Measurements from ENCODE around the gene RBBP5. TPM values are rescaled to one million over a fixed set of nuclear protein-coding genes. Genes with fewer than 3 reads are reported as not detected.

Gene RBBP5
- total RNA-seq, 1 experiment from 2014 or later, result 17.3 TPM

DNA sequence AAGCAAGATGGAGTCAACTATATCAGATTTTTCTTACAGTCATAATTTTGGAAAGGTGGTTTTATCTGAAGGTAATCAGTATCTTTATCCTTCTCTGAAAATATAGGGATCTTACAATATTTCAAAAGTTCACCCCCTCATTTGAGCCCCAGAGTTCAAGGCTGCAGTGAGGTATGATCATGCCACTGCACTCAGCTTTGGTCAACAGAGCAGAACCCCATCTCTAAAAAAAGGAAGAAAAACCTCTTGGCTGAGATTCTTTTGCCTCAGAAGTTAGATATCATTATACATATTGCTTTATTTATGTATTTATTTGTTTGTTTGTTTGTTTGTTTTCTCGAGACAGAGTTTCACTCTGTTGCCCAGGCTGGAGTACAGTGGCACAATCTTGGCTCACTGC, 11.5 kb upstream of the RBBP5 start:
- H3K36me3 Mint-ChIP-seq (ENCODE audit: insufficient read depth in 1 of 3, low read depth in 3 of 3), result peaks cover 0 to 5% (median 0%) of the 10 kb centered on the region in 3 experiments; a peak in 2 of 7 replicates
- no CpG with 5 or more reads among the region's 1 CpG for WGBS (ENCODE audit: extremely low coverage, insufficient read length, low lambda C conversion rate)
- no peaks in the 10 kb centered on the region for H3K27me3 ChIP-seq (ENCODE audit: insufficient read depth, low read length)

More for the DNA sequence above, 11.5 kb upstream of the RBBP5 start:
- H4K5ac ChIP-seq (ENCODE audit: insufficient read length, low read depth, low read length), result no peak overlapping the region
- H3K23ac ChIP-seq (ENCODE audit: insufficient read length, low read depth, low read length), result no peak overlapping the region
- H3K4me1 ChIP-seq (ENCODE audit: insufficient read depth, low read length), result peaks cover 3% of the 10 kb centered on the region; the same call in 1 of the 2 replicates
- H3K79me2 ChIP-seq (ENCODE audit: insufficient read depth, low read length), result no peaks in the 10 kb centered on the region
- Mint-ChIP-seq H3K4me3 (no peak overlapping the region), H3K27me3 (ENCODE audit: low read depth) (no peaks in the 10 kb centered on the region), H3K4me1 (peaks cover 7 to 8% of the 10 kb centered on the region in 2 experiments), H3K27ac (no peak overlapping the region), H3K9me3 (peaks cover 3% of the 10 kb centered on the region in 2 experiments; a peak in 2 of 5 replicates)
- H2BK15ac ChIP-seq (ENCODE audit: low read depth, low read length), result no peak overlapping the region
- DNase-seq, result no peak
- no peak overlapping the region for H3K27ac ChIP-seq (ENCODE audit: insufficient read length, low read depth, low read length)
- no peak overlapping the region for H4K8ac ChIP-seq (replicated peaks; ENCODE audit: insufficient read length, low read depth, low read length)
- H3K9me3 ChIP-seq (ENCODE audit: control insufficient read depth, low read depth, low read length), result no peaks in the 10 kb centered on the region
- H3K4ac ChIP-seq (ENCODE audit: low read depth, low read length), result no peak overlapping the region
- H2BK120ac ChIP-seq (ENCODE audit: low read depth, low read length, poor library complexity, severe bottlenecking), result no peak overlapping the region
- H4K20me1 ChIP-seq (ENCODE audit: control insufficient read depth, insufficient read depth, insufficient read length), result no peaks in the 10 kb centered on the region
- no peaks in the 10 kb centered on the region for H3K79me1 ChIP-seq (ENCODE audit: insufficient read depth, low read depth, low read length, poor library complexity, severe bottlenecking)
- H3K23me2 ChIP-seq (ENCODE audit: insufficient read length, low read depth, low read length, poor library complexity, severe bottlenecking), result no peaks in the 10 kb centered on the region
- TF ChIP-seq, protein P1, sequence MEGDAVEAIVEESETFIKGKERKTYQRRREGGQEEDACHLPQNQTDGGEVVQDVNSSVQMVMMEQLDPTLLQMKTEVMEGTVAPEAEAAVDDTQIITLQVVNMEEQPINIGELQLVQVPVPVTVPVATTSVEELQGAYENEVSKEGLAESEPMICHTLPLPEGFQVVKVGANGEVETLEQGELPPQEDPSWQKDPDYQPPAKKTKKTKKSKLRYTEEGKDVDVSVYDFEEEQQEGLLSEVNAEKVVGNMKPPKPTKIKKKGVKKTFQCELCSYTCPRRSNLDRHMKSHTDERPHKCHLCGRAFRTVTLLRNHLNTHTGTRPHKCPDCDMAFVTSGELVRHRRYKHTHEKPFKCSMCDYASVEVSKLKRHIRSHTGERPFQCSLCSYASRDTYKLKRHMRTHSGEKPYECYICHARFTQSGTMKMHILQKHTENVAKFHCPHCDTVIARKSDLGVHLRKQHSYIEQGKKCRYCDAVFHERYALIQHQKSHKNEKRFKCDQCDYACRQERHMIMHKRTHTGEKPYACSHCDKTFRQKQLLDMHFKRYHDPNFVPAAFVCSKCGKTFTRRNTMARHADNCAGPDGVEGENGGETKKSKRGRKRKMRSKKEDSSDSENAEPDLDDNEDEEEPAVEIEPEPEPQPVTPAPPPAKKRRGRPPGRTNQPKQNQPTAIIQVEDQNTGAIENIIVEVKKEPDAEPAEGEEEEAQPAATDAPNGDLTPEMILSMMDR (conservative IDR thresholded peaks at IDR 0.05), result no peak
- no peak overlapping the region for H2BK20ac ChIP-seq (ENCODE audit: low read depth, low read length, poor library complexity, severe bottlenecking)
- H3K9ac ChIP-seq (ENCODE audit: extremely low read depth, insufficient read length, low read length), result no peak overlapping the region
- H3K14ac ChIP-seq (ENCODE audit: insufficient read depth, low read length), result no peak overlapping the region
- H2BK12ac ChIP-seq (ENCODE audit: insufficient read length, low read depth, low read length), result no peak overlapping the region
- H3T11ph ChIP-seq (ENCODE audit: low read length), result no peak overlapping the region
- no peak overlapping the region for H3K18ac ChIP-seq (ENCODE audit: insufficient read length, low read depth, low read length)
- H4K91ac ChIP-seq (ENCODE audit: insufficient read length, low read depth, low read length), result no peak overlapping the region
- H3K4me2 ChIP-seq (ENCODE audit: insufficient read depth, insufficient read length, low read length), result no peak overlapping the region
- H2AK5ac ChIP-seq (ENCODE audit: insufficient read length, low read length), result no peak overlapping the region
- H2BK5ac ChIP-seq (ENCODE audit: insufficient read length, low read length), result no peak overlapping the region
- no peak overlapping the region for H3K56ac ChIP-seq (ENCODE audit: insufficient read length, low read depth, low read length)
- H2AFZ ChIP-seq (ENCODE audit: low read length), result no peak overlapping the region
